ENCODE results near the gene STT3B. TPM values are rescaled to one million over a fixed set of nuclear protein-coding genes. Genes with fewer than 3 reads are reported as not detected.
A peak's percentile ranks its signal among the peaks of the same experiment; 100 is the strongest.

STT3B gene
- total RNA-seq, 2 experiments from 2014 or later = 93.5 to 122 TPM

GRCh38 chr3:31575448-31575847 lies 42.7 kb downstream of the STT3B start:
- Histone ChIP-seq H2AFZ (ENCODE audit: low read length) (no peak overlapping the region), H3K4me1 (ENCODE audit: insufficient read depth, low read length, poor library complexity, severe bottlenecking) (peaks cover 45% of the 10 kb centered on the region), H3K27ac (ENCODE audit: low read depth, low read length, poor library complexity, severe bottlenecking) (no peak overlapping the region), H3K9me2 (ENCODE audit: insufficient read depth, low read length) (no peaks in the 10 kb centered on the region), H3K79me2 (ENCODE audit: insufficient read depth, low read depth, low read length) (peaks cover 99% of the 10 kb centered on the region), H4K20me1 (ENCODE audit: insufficient read depth, low read length) (peaks cover 43% of the 10 kb centered on the region), H3K36me3 (ENCODE audit: insufficient read depth, low read length) (peaks cover 48% of the 10 kb centered on the region), H3K4me3 (ENCODE audit: low read depth, low read length, poor library complexity, severe bottlenecking) (no peak overlapping the region), H3K9me3 (ENCODE audit: low read length) (0 out of 2 replicates have a peak, but pooled peaks cover 6% of the 10 kb centered on the region), H3K4me2 (ENCODE audit: low read length) (no peak overlapping the region)
- CTCF ChIA-PET (ENCODE audit: unreplicated experiment) = no interaction called here
- intact Hi-C loops (cut with micrococcal nuclease; ENCODE audit: unreplicated experiment) = no loop called here
- TF ChIP-seq EZH2phosphoT487 (IDR thresholded peaks at IDR 0.05; ENCODE audit: borderline replicate concordance, low read depth, low read length) (no peak), CTCF (conservative IDR thresholded peaks at IDR 0.05; ENCODE audit: low read length) (no peak)
- DNase-seq (ENCODE audit: low spot score) = peak; percentile 15
- BruUV-seq (replicated peaks) = no TSS peak
- POLR2A ChIA-PET = interaction anchor here (1.3 to 1.7 kb wide), 2 partner anchors 10 to 15 kb away, joined by 4 to 6 read pairs; no protein-coding TSS in a partner anchor

GRCh38 chr3:31576521-31576920 lies 43.8 kb downstream of the STT3B start:
- no TSS peak for BruUV-seq (replicated peaks)
- Histone ChIP-seq H3K79me2 (ENCODE audit: insufficient read depth, low read depth, low read length) (peaks cover 99% of the 10 kb centered on the region), H3K4me3 (ENCODE audit: low read depth, low read length, poor library complexity, severe bottlenecking) (no peak overlapping the region), H3K4me1 (ENCODE audit: insufficient read depth, low read length, poor library complexity, severe bottlenecking) (peaks cover 43% of the 10 kb centered on the region), H3K9me3 (ENCODE audit: low read length) (0 out of 2 replicates have a peak, but pooled peaks cover 6% of the 10 kb centered on the region), H3K36me3 (ENCODE audit: insufficient read depth, low read length) (peaks cover 55% of the 10 kb centered on the region), H3K27ac (ENCODE audit: low read depth, low read length, poor library complexity, severe bottlenecking) (no peak overlapping the region), H2AFZ (ENCODE audit: low read length) (no peak overlapping the region), H4K20me1 (ENCODE audit: insufficient read depth, low read length) (peaks cover 40% of the 10 kb centered on the region), H3K4me2 (ENCODE audit: low read length) (no peak overlapping the region), H3K9me2 (ENCODE audit: insufficient read depth, low read length) (no peaks in the 10 kb centered on the region)
- ChIA-PET POLR2A (interaction anchor here (0.7 kb wide), 2 partner anchors 37 to 406 kb away, joined by 3 read pairs; no protein-coding TSS in a partner anchor), CTCF (ENCODE audit: unreplicated experiment) (no interaction called here)
- no peak for DNase-seq (ENCODE audit: low spot score)
- intact Hi-C loops (cut with micrococcal nuclease; ENCODE audit: unreplicated experiment) = no loop called here
- TF ChIP-seq EZH2phosphoT487 (IDR thresholded peaks at IDR 0.05; ENCODE audit: borderline replicate concordance, low read depth, low read length) (no peak), CTCF (conservative IDR thresholded peaks at IDR 0.05; ENCODE audit: low read length) (no peak)

- BruUV-seq (replicated peaks) = no TSS peak
- Histone ChIP-seq H3K27ac (ENCODE audit: low read depth, low read length, poor library complexity, severe bottlenecking) (no peak overlapping the region), H3K36me3 (ENCODE audit: insufficient read depth, low read length) (peaks cover 61% of the 10 kb centered on the region), H3K9me3 (ENCODE audit: low read length) (0 out of 2 replicates have a peak, but pooled peaks cover 6% of the 10 kb centered on the region), H3K4me3 (ENCODE audit: low read depth, low read length, poor library complexity, severe bottlenecking) (no peak overlapping the region), H4K20me1 (ENCODE audit: insufficient read depth, low read length) (peaks cover 39% of the 10 kb centered on the region), H3K9me2 (ENCODE audit: insufficient read depth, low read length) (no peaks in the 10 kb centered on the region), H3K4me1 (ENCODE audit: insufficient read depth, low read length, poor library complexity, severe bottlenecking) (peaks cover 41% of the 10 kb centered on the region), H3K79me2 (ENCODE audit: insufficient read depth, low read depth, low read length) (peaks cover 100% of the 10 kb centered on the region), H3K4me2 (ENCODE audit: low read length) (no peak overlapping the region), H2AFZ (ENCODE audit: low read length) (no peak overlapping the region)
- POLR2A ChIA-PET = interaction anchor here (0.5 kb wide), 1 partner anchor 882 kb away, joined by 8 read pairs; no protein-coding TSS in a partner anchor
- no peak for DNase-seq (ENCODE audit: low spot score)
- no peak for TF ChIP-seq EZH2phosphoT487 (IDR thresholded peaks at IDR 0.05; ENCODE audit: borderline replicate concordance, low read depth, low read length)
- no peak for TF ChIP-seq CTCF (conservative IDR thresholded peaks at IDR 0.05; ENCODE audit: low read length)
- intact Hi-C loops (cut with micrococcal nuclease; ENCODE audit: unreplicated experiment) = no loop called here
- CTCF ChIA-PET (ENCODE audit: unreplicated experiment) = no interaction called here
Observed at GRCh38 chr3:31577232-31577631, 44.5 kb downstream of the STT3B start.
